SK-N-SH (cell line): Measurements from ENCODE around the gene HLA-A. TPM values are rescaled to one million over a fixed set of nuclear protein-coding genes. Genes with fewer than 3 reads are reported as not detected.

Experiments
- CTCF ChIA-PET: fragments of 300-600, 350-600 bp; formaldehyde crosslinking; extraction: SDS; loops from one replicate; lab custom pipeline; 2021; lab: Yijun Ruan, JAX
- POLR2A ChIA-PET: fragments of 350-600 bp; sonication (Branson Sonifier 250); formaldehyde crosslinking; extraction: SDS; loops from one replicate; lab custom pipeline; 2020; ENCODE audit warnings: antibody characterized with exemption, inconsistent platforms; lab: Yijun Ruan, JAX
- DNase-seq: peaks from one replicate; pipeline ENCODE4 v3.0.0; 2012
- H2AFZ ChIP-seq: fragments of 200-600 bp; sonication (generic); 2 replicates; pipeline ENCODE4 v1.8.1; 2016; ENCODE audit warnings: antibody characterized with exemption, mild to moderate bottlenecking, low read depth
- H3F3A ChIP-seq: fragments of 200-600 bp; sonication (generic); replicated peaks from 2 replicates; pipeline ENCODE3; 2016; ENCODE audit warnings: antibody characterized with exemption, mild to moderate bottlenecking; ENCODE audit not compliant: insufficient read depth
- H3K27ac ChIP-seq, 2 experiments: fragments of 200-500 bp in 1 of 2; fragments of 200-600 bp in 1 of 2; sonication (Bioruptor generic) in 1 of 2; sonication (generic), shearing (Covaris generic) in 1 of 2; 2 replicates each; pipeline versions ENCODE4 v1.5.1 to v1.6.1; 2014 to 2016; ENCODE audit warnings: low read depth in 2 of 2, inconsistent platforms in 1 of 2, low read length in 1 of 2, mild to moderate bottlenecking in 1 of 2, mixed read lengths in 1 of 2
- H3K27me3 ChIP-seq: fragments of 200-600 bp; sonication (generic), shearing (Covaris generic); 2 replicates; pipeline ENCODE4 v1.6.1; 2016; ENCODE audit warnings: mixed run types; ENCODE audit not compliant: insufficient read depth
- H3K36me3 ChIP-seq, 2 experiments: fragments of 200-500 bp in 1 of 2; fragments of 200-600 bp in 1 of 2; sonication (Bioruptor generic) in 1 of 2; sonication (generic) in 1 of 2; replicated peaks in 1 of 2; 2 replicates each; pipeline versions ENCODE3 to v1.5.1; 2014 to 2016; ENCODE audit warnings: low read length in 1 of 2, mild to moderate bottlenecking in 1 of 2; ENCODE audit not compliant: insufficient read depth in 2 of 2, control insufficient read depth in 1 of 2
- H3K4me1 ChIP-seq, 2 experiments: fragments of 200-500 bp in 1 of 2; fragments of 200-600 bp in 1 of 2; sonication (Bioruptor generic) in 1 of 2; sonication (generic), shearing (Covaris generic) in 1 of 2; 2 replicates each; pipeline versions ENCODE4 v1.5.1 to v1.6.1; 2014 to 2016; ENCODE audit warnings: low read depth in 1 of 2, low read length in 1 of 2, mixed run types in 1 of 2; ENCODE audit not compliant: insufficient read depth in 2 of 2, control insufficient read depth in 1 of 2
- H3K4me2 ChIP-seq: fragments of 200-600 bp; sonication (generic), shearing (Covaris generic); 2 replicates; pipeline ENCODE4 v1.6.1; 2017; ENCODE audit warnings: mixed run types
- H3K4me3 ChIP-seq, 2 experiments: fragments of 200-500 bp in 1 of 2; fragments of 200-600 bp in 1 of 2; sonication (Bioruptor generic) in 1 of 2; sonication (generic), shearing (Covaris generic) in 1 of 2; 2 replicates each; pipeline versions ENCODE4 v1.5.1 to v1.8.1; 2014 to 2016; ENCODE audit warnings: low read depth in 2 of 2, inconsistent platforms in 1 of 2, low read length in 1 of 2, mild to moderate bottlenecking in 1 of 2, mixed read lengths in 1 of 2, moderate library complexity in 1 of 2
- H3K79me2 ChIP-seq: fragments of 200-600 bp; sonication (generic); 2 replicates; pipeline ENCODE4 v1.8.1; 2017; ENCODE audit warnings: mild to moderate bottlenecking; ENCODE audit not compliant: insufficient read depth
- H3K9ac ChIP-seq: fragments of 200-600 bp; sonication (generic); 2 replicates; pipeline ENCODE4 v1.6.1; 2017; ENCODE audit warnings: mixed run types
- H3K9me2 ChIP-seq: fragments of 200-600 bp; sonication (generic); 2 replicates; pipeline ENCODE4 v1.6.1; 2017; ENCODE audit warnings: mixed run types
- H3K9me3 ChIP-seq: fragments of 200-600 bp; sonication (generic); 2 replicates; pipeline ENCODE4 v1.6.1; 2017; ENCODE audit warnings: mixed run types, mild to moderate bottlenecking, moderate library complexity
- H4K20me1 ChIP-seq: fragments of 200-600 bp; sonication (generic); 2 replicates; pipeline ENCODE4 v1.6.1; 2017; ENCODE audit warnings: mild to moderate bottlenecking, mixed run types; ENCODE audit not compliant: insufficient read depth
- CHD2 ChIP-seq: fragments of 150-350 bp; IDR thresholded peaks from 2 replicates; pipeline ENCODE4 v1.6.1; 2018; ENCODE audit warnings: low read length; ENCODE audit not compliant: partially characterized antibody
- ELF1 ChIP-seq: IDR thresholded peaks from 2 replicates; pipeline ENCODE4 v1.4.0; 2012
- EZH2phosphoT487 ChIP-seq: fragments of 200-600 bp; sonication (generic); IDR thresholded peaks from 2 replicates; pipeline ENCODE4 v1.6.1; 2017; ENCODE audit warnings: low read depth, mixed run types, mild to moderate bottlenecking, antibody characterized with exemption, moderate library complexity, borderline replicate concordance
- FOSL2 ChIP-seq: IDR thresholded peaks from 2 replicates; pipeline ENCODE4 v1.4.0; 2012; ENCODE audit warnings: low read depth, mild to moderate bottlenecking, moderate library complexity, borderline replicate concordance
- GABPA ChIP-seq: IDR thresholded peaks from 2 replicates; pipeline ENCODE4 v1.4.0; 2012; ENCODE audit warnings: low read depth, mild to moderate bottlenecking
- JUND ChIP-seq: IDR thresholded peaks from 2 replicates; pipeline ENCODE4 v1.4.0; 2012
- MXI1 ChIP-seq: IDR thresholded peaks from 2 replicates; pipeline ENCODE4 v1.6.1; 2012; ENCODE audit warnings: mild to moderate bottlenecking, low read depth, low read length, improper control_type of control experiment
- NFIC ChIP-seq: IDR thresholded peaks from 2 replicates; pipeline ENCODE4 v1.4.0; 2012; ENCODE audit warnings: borderline replicate concordance
- NRF1 ChIP-seq: IDR thresholded peaks from 2 replicates; pipeline ENCODE4 v1.6.1; 2012; ENCODE audit warnings: low read depth, mild to moderate bottlenecking, low read length
- POLR2AphosphoS5 ChIP-seq: IDR thresholded peaks from 2 replicates; pipeline ENCODE4 v1.6.1; 2012; ENCODE audit warnings: low read depth, low read length
- RCOR1 ChIP-seq: fragments of 150-350 bp; IDR thresholded peaks from 2 replicates; pipeline ENCODE4 v1.6.1; 2017; ENCODE audit warnings: antibody characterized with exemption, low read length
- RFX5 ChIP-seq: IDR thresholded peaks from 2 replicates; pipeline ENCODE4 v1.6.1; 2012; ENCODE audit warnings: mild to moderate bottlenecking, improper control_type of control experiment, low read length
- SMC3 ChIP-seq: IDR thresholded peaks from 2 replicates; pipeline ENCODE4 v1.6.1; 2012; ENCODE audit warnings: low read depth, low read length, improper control_type of control experiment
- TEAD4 ChIP-seq: IDR thresholded peaks from 2 replicates; pipeline ENCODE4 v1.4.0; 2012; ENCODE audit warnings: mild to moderate bottlenecking, borderline replicate concordance; ENCODE audit not compliant: insufficient read depth
- USF1 ChIP-seq: IDR thresholded peaks from 2 replicates; pipeline ENCODE4 v1.4.0; 2012; ENCODE audit warnings: low read depth, borderline replicate concordance
- ZBTB33 ChIP-seq: IDR thresholded peaks from 2 replicates; pipeline ENCODE4 v1.4.0; 2012; ENCODE audit warnings: low read depth, borderline replicate concordance
- WGBS: methylation state at CpG from one replicate; pipeline ENCODE4 v1.1.6; 2017; ENCODE audit warnings: low lambda C conversion rate; 5-methylcytosine and 5-hydroxymethylcytosine counted together
- polyA plus RNA-seq, 3 experiments: library from polyadenylated mRNA; depleted of rRNA; stranded (reverse); fragments of >200 nt; gene quantifications; 2 replicates each; pipeline ENCODE4 v1.2.3, GENCODE V29; 2012
- TF ChIP-seq, protein P1 (sequence below): IDR thresholded peaks from 2 replicates; pipeline ENCODE4 v1.4.0; 2012; ENCODE audit warnings: low read depth

Gene HLA-A
- polyA plus RNA-seq, 1 of the 3 experiments (the other 2 are of a cell fraction): 312 TPM

GRCh38 chr6:29989211-29989610 lies 46.9 kb downstream of the HLA-A start:
- no peak overlapping the region for H2AFZ ChIP-seq
- H3F3A ChIP-seq: no peaks in the 10 kb centered on the region
- H3K4me2 ChIP-seq: no peak overlapping the region
- no peaks in the 10 kb centered on the region for H3K9me2 ChIP-seq
- no peak for DNase-seq
- no peak overlapping the region for H3K4me3 ChIP-seq
- TF ChIP-seq CHD2: no peak
- TF ChIP-seq NFIC: no peak
- TF ChIP-seq RFX5: no peak
- TF ChIP-seq EZH2phosphoT487: no peak
- no peak for TF ChIP-seq MXI1
- no peak for TF ChIP-seq JUND
- TF ChIP-seq FOSL2: no peak
- no peak for TF ChIP-seq NRF1
- TF ChIP-seq GABPA: no peak
- TF ChIP-seq TEAD4: no peak
- TF ChIP-seq USF1: no peak
- no peak for TF ChIP-seq ZBTB33
- no peak for TF ChIP-seq ELF1
- no peak overlapping the region for H3K27ac ChIP-seq
- WGBS: 59% methylated on average over 2 of the region's 2 CpGs
- no peaks in the 10 kb centered on the region for H4K20me1 ChIP-seq
- H3K79me2 ChIP-seq: no peaks in the 10 kb centered on the region
- CTCF ChIA-PET: interaction anchor here (0.6 to 1.2 kb wide), 2 partner anchors 25 to 30 kb away, joined by 3 read pairs; no protein-coding TSS in a partner anchor
- no peaks in the 10 kb centered on the region for H3K9me3 ChIP-seq
- H3K36me3 ChIP-seq: no peaks in the 10 kb centered on the region
- no peak overlapping the region for H3K9ac ChIP-seq
- POLR2A ChIA-PET: no interaction called here
- H3K27me3 ChIP-seq: no peaks in the 10 kb centered on the region
- H3K4me1 ChIP-seq: no peaks in the 10 kb centered on the region

- ChIA-PET POLR2A (no interaction called here), CTCF (no interaction called here)
- DNase-seq: no peak
- H3K27me3 ChIP-seq: no peaks in the 10 kb centered on the region
- no peak overlapping the region for H3K27ac ChIP-seq
- H3K79me2 ChIP-seq: no peaks in the 10 kb centered on the region
- no peaks in the 10 kb centered on the region for H3F3A ChIP-seq
- no peak overlapping the region for H2AFZ ChIP-seq
- H3K4me1 ChIP-seq: peaks cover 0 to 12% of the 10 kb centered on the region in 2 experiments; a peak in 1 of 4 replicates
- no peak overlapping the region for H3K4me3 ChIP-seq
- no peaks in the 10 kb centered on the region for H3K36me3 ChIP-seq
- no peaks in the 10 kb centered on the region for H4K20me1 ChIP-seq
- no peak overlapping the region for H3K4me2 ChIP-seq
- TF ChIP-seq POLR2AphosphoS5: no peak
- no peak for TF ChIP-seq TEAD4
- TF ChIP-seq RCOR1: no peak
- no peak for TF ChIP-seq SMC3
- TF ChIP-seq, protein P1, sequence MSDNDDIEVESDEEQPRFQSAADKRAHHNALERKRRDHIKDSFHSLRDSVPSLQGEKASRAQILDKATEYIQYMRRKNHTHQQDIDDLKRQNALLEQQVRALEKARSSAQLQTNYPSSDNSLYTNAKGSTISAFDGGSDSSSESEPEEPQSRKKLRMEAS: no peak
- TF ChIP-seq JUND: no peak
- H3K9ac ChIP-seq: no peak overlapping the region
- no peaks in the 10 kb centered on the region for H3K9me2 ChIP-seq
- no peaks in the 10 kb centered on the region for H3K9me3 ChIP-seq
Observed at GRCh38 chr6:29990931-29991330, 48.6 kb downstream of the HLA-A start.
